Daoy (cell line): ENCODE data around the gene ZNF335. TPM values are rescaled to one million over a fixed set of nuclear protein-coding genes. Genes with fewer than 3 reads are reported as not detected.
A peak's percentile ranks its signal among the peaks of the same experiment; 100 is the strongest.
"Not testable (repeated sequence)": the region's sequence is repeated elsewhere in the genome, so short reads cannot be mapped to it uniquely, and the experiment has no call there.

ENCODE experiments used
- DNase-seq: peaks from one replicate; pipeline ENCODE4 v3.0.0-alpha.2; 2015; ENCODE audit warnings: low read depth
- total RNA-seq: library from RNA; depleted of rRNA; stranded (reverse); fragments of >200 nt; shearing (Covaris generic); gene quantifications from 2 replicates; pipeline ENCODE4 v1.2.3, GENCODE V29; 2014

The ZNF335 gene
- total RNA-seq, 1 experiment from 2014 or later, result 12.1 TPM

DNA sequence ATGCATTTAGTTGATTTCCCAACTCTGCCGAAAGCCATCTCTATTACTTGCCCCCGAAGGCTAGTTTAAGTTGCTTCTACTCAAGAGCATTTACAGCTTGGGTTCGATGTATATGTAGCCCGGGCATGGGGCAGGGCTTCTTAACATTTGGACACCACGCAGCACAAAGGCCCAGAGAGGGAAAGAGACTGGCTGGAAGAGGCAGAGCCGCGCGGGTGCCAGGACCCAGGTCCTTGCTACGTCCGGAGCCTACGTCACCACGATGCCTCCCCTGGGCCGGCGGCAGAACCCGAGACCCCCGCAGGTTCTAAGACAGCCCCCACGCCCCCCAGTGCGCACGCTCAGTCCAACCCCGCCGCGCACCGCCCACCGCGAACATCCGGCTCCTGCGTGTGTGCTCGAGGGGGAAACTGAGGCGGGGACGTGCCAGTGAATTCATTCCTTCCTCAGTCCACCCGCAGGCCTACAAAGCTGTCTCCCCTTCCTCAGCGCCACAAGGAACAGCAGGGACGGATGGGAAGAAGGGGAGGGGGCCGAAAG is 37.9 kb downstream of the ZNF335 start:
- DNase-seq, result peak; percentile 44

DNA sequence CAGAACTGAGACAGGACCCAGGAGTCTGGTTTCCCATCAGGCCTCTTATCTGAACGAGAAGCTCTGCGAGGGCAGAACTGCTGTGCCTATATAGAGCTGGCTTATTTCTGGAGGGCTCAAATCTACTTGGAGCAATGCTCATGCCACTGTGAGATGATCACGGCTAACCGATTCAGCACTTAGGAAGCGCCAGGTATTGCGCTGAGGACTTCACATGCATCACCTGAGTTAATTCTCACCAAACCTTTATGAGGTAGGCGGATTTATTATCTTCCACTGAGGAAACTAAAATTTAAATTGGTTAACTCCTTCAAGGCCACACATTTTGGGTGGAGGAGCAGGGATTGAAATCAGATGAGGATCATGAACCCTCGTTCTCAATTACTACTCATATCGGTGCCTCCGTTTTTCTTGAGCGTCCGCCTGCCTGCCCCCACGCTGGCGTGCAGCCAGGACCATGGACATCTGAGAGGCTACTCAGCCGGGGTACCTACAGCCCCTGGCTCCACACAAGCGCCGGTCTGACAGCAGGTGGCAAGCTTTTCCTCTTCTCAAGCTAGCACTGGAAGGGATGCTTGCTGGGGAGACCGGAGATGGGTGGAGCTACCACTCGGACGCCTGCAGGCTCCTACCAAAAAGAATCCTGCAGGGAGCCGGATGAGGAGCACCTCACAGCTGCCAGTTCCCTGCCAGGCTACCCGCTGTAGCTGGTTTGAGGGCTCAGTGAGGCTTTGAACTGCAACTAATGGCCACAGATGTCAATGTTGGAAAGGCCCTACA is 38.5 kb downstream of the ZNF335 start:
- peak; percentile 75 for DNase-seq

DNA sequence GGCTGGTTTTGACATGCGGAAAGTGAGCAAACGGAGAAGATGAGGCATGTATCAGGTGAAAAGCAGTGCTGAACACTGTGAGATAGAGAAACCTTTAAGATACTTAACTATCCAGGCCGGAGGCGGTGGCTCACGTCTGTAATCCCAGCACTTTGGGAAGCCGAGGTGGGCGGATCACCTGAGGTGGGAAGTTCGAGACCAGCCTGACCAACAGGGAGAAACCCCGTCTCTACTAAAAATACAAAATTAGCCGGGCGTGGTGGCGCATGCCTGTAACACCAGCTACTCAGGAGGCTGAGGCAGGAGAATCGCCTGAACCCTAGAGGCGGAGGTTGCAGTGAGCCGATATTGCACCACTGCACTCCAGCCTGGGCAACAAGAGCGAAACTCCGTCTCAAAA is 40.3 kb downstream of the ZNF335 start:
- DNase-seq, result not testable (repeated sequence)

DNA sequence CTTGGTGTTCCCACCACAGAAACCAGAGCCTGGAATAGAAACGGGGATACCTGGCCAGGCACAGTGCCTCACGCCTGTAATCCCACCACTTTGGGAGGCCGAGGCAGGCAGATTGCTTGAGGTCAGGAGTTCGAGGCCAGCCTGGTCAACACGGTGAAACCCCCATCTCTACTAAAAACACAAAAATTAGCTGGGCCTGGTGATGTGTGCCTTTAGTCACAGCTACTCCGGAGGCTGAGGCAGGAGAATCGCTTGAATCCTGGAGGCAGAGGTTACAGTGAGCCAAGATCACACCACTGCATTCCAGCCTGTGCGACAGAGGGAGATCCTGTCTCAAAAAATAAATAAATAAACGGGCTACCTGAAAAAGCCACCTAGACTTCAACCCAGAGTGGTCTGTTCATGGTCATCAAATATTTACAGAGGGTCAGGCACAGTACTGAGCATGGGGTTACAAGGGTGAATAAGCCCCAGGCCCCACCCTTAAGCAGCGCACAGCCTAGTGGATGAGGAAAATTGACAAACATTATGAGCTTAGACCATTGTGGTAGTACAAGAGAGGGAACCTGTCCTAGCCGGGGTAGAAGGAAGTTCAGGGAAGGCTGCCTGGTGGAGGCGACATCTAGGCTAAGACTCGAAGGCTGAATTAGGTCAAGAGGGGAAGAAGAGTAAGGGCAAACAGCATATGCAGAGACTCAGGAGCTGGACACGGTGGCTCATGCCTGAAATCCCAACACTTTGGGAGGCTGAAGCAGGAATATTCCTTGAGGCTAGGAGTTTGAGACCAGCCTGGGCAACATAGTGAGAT is 44.7 kb downstream of the ZNF335 start:
- DNase-seq, result no peak

DNA sequence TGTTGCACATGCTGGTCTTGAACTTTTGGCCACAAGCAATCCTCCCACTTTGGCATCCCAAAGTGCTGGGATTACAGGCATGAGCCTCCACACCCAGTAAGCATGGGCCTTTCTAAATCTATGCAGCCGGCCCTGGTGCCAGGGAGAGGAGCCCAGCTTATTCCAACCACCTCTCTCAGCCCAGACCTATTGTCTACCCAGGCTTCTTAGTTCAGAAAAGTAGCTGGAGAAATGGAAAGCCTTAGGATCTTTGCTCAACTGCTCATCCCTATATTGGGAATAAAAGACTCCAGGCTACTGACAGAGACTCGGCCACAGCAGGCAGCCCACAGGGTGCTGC is 45.3 kb downstream of the ZNF335 start:
- no peak for DNase-seq

DNA sequence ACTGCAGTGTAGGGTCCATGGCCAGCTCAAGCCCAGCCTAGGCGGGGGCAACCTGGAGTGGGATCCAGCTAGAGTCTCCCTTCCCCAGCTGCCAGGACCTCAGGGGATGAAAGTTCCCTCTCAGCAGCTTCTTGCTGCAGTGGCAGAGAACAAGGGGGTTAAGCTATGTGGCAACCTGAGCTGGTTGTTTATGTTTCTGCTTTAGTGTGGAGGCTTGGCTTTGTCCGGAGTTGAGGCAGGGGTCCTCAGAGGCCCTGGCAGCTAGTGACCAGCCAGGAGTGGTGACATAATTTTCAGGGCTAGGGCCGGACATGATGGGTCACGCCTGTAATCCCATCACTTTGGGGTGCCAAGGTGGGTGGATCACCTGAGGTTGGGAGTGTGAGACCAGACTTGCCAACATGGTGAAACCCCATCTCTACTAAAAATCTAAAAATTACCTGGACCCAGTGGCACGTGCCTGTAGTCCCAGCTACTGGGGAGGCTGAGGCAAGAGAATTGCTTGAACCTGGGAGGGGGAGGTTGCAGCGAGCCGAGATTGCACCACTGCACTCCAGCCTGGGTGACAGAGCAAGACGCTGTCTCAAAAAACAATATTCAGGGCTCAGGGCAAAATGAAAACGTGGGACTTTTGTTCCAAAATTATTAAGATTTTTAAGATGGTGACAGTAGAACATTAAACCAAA is 46.0 kb downstream of the ZNF335 start:
- DNase-seq, result no peak

DNA sequence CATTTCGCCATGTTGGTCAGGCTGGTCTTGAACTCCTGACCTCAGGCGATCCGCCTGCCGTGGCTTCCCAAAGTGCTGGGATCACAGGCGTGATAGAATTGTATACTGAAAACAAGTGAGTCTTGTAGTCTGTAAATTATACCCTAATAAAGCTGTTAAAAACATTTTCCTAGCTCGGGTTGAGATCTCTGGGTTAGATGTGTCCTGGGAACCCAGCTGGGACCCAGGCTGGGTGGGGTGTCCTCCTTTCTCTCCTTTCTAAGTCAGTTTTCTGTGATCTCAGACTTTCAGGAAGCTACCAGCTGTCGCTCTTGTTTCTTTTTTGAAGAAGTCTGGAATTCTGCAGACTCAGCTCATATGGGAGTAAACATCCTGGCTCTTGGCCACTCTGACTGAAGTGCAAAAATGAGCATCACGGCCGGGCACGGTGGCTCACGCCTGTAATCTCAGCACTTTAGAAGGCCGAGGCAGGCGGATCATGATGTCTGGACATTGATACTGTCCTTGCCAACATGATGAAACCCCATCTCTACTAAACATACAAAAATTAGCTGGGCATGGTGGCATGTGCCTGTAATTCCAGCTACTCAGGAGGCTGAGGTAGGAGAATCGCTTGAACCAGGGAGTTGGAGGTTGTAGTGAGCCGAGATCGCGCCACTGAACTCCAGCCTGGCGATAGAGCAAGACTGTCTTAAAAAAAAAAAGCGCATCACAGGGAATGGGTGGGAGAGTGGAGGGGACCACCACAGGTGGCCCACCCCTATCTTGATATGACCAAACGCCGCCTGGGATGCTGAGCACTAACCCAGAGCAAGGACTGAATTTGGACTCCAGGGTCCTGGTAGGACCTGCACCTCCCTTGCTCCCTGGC is 47.4 kb downstream of the ZNF335 start:
- DNase-seq, result no peak

DNA sequence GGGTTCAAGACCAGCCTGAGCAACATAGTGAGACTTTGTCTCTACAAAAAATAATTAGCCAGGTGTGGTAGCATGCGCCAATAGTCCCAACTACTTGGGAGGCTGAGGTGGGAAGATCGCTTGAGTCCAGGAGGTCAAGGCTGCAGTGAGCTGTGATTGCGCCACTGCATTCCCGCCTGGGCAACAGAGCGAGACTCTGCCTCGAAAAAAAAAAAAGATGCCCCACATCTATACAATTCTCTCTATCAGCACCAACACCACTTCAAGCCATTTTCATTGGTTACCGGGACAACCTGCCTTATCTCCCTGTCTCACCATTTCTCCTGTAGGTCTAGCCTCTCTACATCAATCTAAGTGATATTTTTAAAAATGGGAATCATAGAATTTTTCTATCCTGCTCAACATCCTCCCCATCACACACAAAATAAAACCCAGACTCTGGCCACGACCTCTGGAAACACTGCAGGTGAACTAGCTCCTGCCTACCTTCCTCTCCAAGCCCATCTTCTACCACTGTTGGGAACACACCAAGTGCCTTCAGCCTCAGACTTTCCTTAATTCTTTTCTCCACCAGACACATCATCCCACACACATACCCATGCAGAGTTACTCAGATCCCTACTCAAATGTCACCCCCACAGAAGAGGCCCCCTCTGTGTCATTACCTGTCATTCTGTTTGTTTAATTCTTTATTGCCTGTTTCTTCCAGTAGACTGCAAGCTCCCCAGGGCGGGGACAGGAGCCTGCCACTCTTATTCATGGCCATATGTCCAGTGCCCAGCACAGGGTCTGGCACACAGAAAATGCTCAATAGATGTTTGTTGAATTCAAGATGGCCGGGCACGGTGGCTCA is 50.4 kb downstream of the ZNF335 start:
- DNase-seq, result no peak

DNA sequence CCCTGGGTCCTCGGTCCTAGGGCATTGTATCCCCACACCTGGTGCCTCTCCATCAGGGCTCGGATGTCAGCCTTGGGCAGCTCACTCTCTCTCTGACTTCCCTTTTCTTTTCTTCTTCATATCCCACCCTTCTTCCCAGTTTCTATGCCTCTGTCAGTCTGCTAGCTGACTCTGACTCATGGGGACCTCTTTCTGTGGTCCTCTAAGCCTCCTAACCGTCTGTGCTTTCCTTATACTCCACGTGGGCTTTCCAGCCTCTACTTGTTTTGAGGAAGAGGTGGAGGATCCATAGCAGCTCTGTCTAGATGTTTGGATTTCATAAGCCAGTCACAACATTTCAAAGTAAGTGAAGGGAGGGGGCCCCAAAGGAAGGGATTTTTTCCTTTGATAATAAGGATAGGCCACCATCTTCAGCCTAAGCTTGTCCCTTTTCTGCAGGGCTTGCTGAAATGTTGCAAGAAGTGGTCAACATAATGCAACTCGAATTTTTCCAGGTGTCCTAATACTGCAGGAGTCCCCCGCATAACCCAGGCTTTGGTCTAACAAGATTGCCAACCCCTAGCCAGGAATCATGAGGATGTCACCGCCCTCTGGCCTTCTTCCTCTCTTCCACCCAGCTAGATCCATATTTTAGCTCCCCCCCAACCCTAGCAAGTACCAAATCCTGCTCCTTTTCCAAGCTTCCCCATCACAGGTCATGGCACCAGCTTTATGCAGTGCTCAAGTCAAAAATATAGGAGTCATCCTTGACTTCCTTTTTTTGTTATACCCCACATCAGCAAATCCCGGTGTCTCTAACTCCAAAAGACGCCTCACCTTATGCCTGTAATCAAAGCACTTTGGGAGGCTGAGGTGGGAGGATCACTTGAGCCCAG is 51.3 kb downstream of the ZNF335 start:
- no peak for DNase-seq

GRCh38 chr20:45919542-45920399 is 52.2 kb downstream of the ZNF335 start:
- peak; percentile 50 for DNase-seq

DNA sequence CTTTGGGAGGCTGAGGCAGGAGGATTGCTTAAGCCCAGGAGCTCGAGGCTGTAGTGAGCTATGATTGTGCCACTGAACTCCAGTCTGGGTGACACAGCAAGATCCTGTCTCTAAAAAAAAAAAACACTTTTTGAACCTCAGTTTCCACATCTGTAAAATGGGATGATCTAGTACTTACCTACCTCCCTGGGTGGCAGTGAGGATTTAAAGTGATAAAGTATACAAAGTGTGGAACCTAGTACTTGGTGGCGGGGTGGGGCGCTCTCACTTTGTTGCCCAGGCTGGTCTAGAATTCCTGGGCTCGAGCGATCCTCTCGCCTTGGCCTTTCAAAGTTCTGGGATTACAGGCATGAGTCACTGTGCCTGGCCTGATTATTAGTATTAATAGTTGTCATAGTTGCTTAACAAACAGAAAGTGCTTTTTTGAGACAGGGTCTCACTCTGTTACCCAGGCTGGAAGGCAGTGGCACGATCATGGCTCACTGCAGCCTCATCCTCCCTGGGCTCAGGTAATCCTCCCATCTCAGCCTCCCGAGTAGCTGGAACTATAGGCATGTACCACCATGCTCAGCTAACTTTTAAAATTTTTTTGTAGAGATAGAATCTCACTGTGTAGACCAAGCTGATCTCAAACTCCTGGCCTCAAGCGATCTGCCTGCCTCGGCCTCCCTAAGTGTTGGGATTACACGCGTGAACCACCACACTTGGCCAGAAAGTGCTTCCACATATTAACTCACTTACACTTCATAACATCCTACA is 53.0 kb downstream of the ZNF335 start:
- no peak for DNase-seq

- DNase-seq, result no peak
Measured at GRCh38 chr20:45918182-45918737, 53.7 kb downstream of the ZNF335 start.

GRCh38 chr20:45917790-45918141 is 54.2 kb downstream of the ZNF335 start:
- no peak for DNase-seq

- no peak for DNase-seq
Measured at GRCh38 chr20:45913116-45913515, 58.9 kb downstream of the ZNF335 start.

DNA sequence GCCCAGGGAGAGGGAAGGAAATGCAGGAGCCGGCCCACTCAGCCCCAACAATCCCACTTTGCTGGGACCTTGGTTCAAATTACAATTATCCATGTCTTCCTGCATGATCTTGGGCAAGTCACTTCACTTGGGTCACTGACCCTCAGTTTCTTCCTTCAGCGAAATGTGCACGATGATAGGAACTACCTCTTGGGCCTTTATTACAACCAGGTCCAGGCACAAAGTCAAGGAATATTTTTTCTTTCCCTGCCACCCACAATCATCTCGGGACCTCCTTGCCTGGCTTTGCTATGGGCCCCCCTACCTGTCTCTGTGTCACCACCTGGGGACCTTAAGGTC is 59.7 kb downstream of the ZNF335 start:
- DNase-seq, result no peak

- DNase-seq, result no peak
Measured at GRCh38 chr20:45911486-45912343, 60.3 kb downstream of the ZNF335 start, which contains the start of gene PLTP. Gene PLTP (minus strand): TSS chr20:45912155. CDS start chr20:45911452, 703 bp downstream.
